ENCODE results near the gene HCN2. TPM values are rescaled to one million over a fixed set of nuclear protein-coding genes. Genes with fewer than 3 reads are reported as not detected.
A peak's percentile ranks its signal among the peaks of the same experiment; 100 is the strongest.

HCN2 gene
- total and polyA plus RNA-seq, 9 of the 15 experiments (the other 6 are each of a cell fraction or from before 2014, with no cell fraction given): 0.29 to 4.2 (median 0.82) TPM; not detected in 2

GRCh38 chr19:584240-585001 is 5.3 kb upstream of the HCN2 start (continued):
- TF ChIP-seq ZNF318 (IDR thresholded peaks at IDR 0.05; ENCODE audit: borderline replicate concordance in 1 of 2, low read depth in 1 of 2) (no peak), RHOXF2B (CRISPR knock-in tag; conservative IDR thresholded peaks at IDR 0.05) (peak; percentile 74; the same call in 1 of the 2 replicates), MAX (CRISPR knock-in tag; IDR thresholded peaks at IDR 0.05) (no peak; the same call in 1 of the 2 replicates), SLC30A9 (CRISPR knock-in tag; IDR thresholded peaks at IDR 0.05) (no peak), ZBTB43 (CRISPR knock-in tag; IDR thresholded peaks at IDR 0.05) (no peak), ZNF696 (CRISPR knock-in tag; conservative IDR thresholded peaks at IDR 0.05) (no peak), NR0B1 (IDR thresholded peaks at IDR 0.05; ENCODE audit: partially characterized antibody) (no peak), ZBTB11 (CRISPR knock-in tag; IDR thresholded peaks at IDR 0.05) (no peak), MTA3 (IDR thresholded peaks at IDR 0.05; ENCODE audit: borderline replicate concordance) (peak; percentile 56), NR2C2 (CRISPR knock-in tag; IDR thresholded peaks at IDR 0.05) (no peak), NR2C2 (tag; IDR thresholded peaks at IDR 0.05) (no peak)
